Large intestine (tissue), 12 donors: Measurements from ENCODE around the gene WDR11. TPM values are rescaled to one million over a fixed set of nuclear protein-coding genes. Genes with fewer than 3 reads are reported as not detected.
A peak's percentile ranks its signal among the peaks of the same experiment; 100 is the strongest.

Source experiments
- DNase-seq, 2 donors: peaks; one replicate each; pipeline versions ENCODE4 v3.0.0 to v3.0.0-alpha.2; 2013
- H3K27ac ChIP-seq: one replicate; pipeline ENCODE4 v1.5.1; 2013; ENCODE audit warnings: low read length
- H3K27me3 ChIP-seq: 2 replicates; pipeline ENCODE4 v1.6.1; 2013; ENCODE audit warnings: low read length; ENCODE audit not compliant: control insufficient read depth, insufficient read depth
- H3K36me3 ChIP-seq: 2 replicates; pipeline ENCODE4 v1.6.1; 2013; ENCODE audit warnings: low read length; ENCODE audit not compliant: control insufficient read depth, insufficient read depth
- H3K4me1 ChIP-seq: one replicate; pipeline ENCODE4 v1.6.1; 2013; ENCODE audit warnings: low read length; ENCODE audit not compliant: control insufficient read depth, insufficient read depth
- H3K4me3 ChIP-seq: one replicate; pipeline ENCODE4 v1.5.1; 2013; ENCODE audit warnings: low read length
- H3K9me3 ChIP-seq: one replicate; pipeline ENCODE4 v1.6.1; 2013; ENCODE audit warnings: mild to moderate bottlenecking, low read depth, low read length, moderate library complexity; ENCODE audit not compliant: control insufficient read depth
- WGBS: methylation state at CpG from one replicate; pipeline ENCODE4 v1.1.5; 2013; ENCODE audit warnings: low lambda C conversion rate; ENCODE audit not compliant: insufficient coverage; 5-methylcytosine and 5-hydroxymethylcytosine counted together
- long read RNA-seq, 11 donors: transcript quantifications; one replicate each; lab custom pipeline, GENCODE V29; 2026
- polyA plus RNA-seq: library from polyadenylated mRNA; unstranded; fragments of 120-200 nt; gene quantifications from one replicate; pipeline ENCODE4 v1.2.1, GENCODE V29; 2013

WDR11 gene
- polyA plus RNA-seq = 60.5 TPM
- long read RNA-seq, donor 1, full-length matches to known transcripts = 9 of 9 reads
- long read RNA-seq, donor 1, partial matches to known transcripts = 0 of 9 reads
- long read RNA-seq, donor 1, other reads (novel, unspliced or antisense) = 0 of 9 reads
- long read RNA-seq, donor 2, transcript WDR11-210 (1 exons, 2,229 nt) = major isoform, 10 of 11 reads
- long read RNA-seq, donor 2, partial matches to known transcripts = 0 of 11 reads
- long read RNA-seq, donor 2, other reads (novel, unspliced or antisense) = 0 of 11 reads
- long read RNA-seq, donor 3 = 0 reads
- long read RNA-seq, donor 4, partial matches to known transcripts = 0 of 2 reads
- long read RNA-seq, donor 4, other reads (novel, unspliced or antisense) = 0 of 2 reads
- long read RNA-seq, donor 5, partial matches to known transcripts = 0 of 3 reads
- long read RNA-seq, donor 5, other reads (novel, unspliced or antisense) = 0 of 3 reads
- long read RNA-seq, donor 6, full-length matches to known transcripts = 14 of 14 reads
- long read RNA-seq, donor 6, partial matches to known transcripts = 0 of 14 reads
- long read RNA-seq, donor 6, other reads (novel, unspliced or antisense) = 0 of 14 reads
- long read RNA-seq, donor 7, transcript WDR11-210 (1 exons, 2,229 nt) = major isoform, 8 of 8 reads
- long read RNA-seq, donor 7, partial matches to known transcripts = 0 of 8 reads
- long read RNA-seq, donor 7, other reads (novel, unspliced or antisense) = 0 of 8 reads
- long read RNA-seq, donor 8, full-length matches to known transcripts = 18 of 18 reads
- long read RNA-seq, donor 8, partial matches to known transcripts = 0 of 18 reads
- long read RNA-seq, donor 8, other reads (novel, unspliced or antisense) = 0 of 18 reads
- long read RNA-seq, donor 9, full-length matches to known transcripts = 14 of 14 reads
- long read RNA-seq, donor 9, partial matches to known transcripts = 0 of 14 reads
- long read RNA-seq, donor 9, other reads (novel, unspliced or antisense) = 0 of 14 reads
- long read RNA-seq, donor 10, full-length matches to known transcripts = 30 of 30 reads
- long read RNA-seq, donor 10, partial matches to known transcripts = 0 of 30 reads
- long read RNA-seq, donor 10, other reads (novel, unspliced or antisense) = 0 of 30 reads
- long read RNA-seq, donor 11, full-length matches to known transcripts = 10 of 10 reads
- long read RNA-seq, donor 11, partial matches to known transcripts = 0 of 10 reads
- long read RNA-seq, donor 11, other reads (novel, unspliced or antisense) = 0 of 10 reads

- Histone ChIP-seq H3K27me3 (no peaks in the 10 kb centered on the region), H3K9me3 (no peaks in the 10 kb centered on the region), H3K27ac (peak within 1 kb of the TSS; percentile 56), H3K36me3 (peaks cover 5% of the 10 kb centered on the region), H3K4me1 (peaks cover 6% of the 10 kb centered on the region), H3K4me3 (peak within 1 kb of the TSS; percentile 57)
- peak; percentile 86 to 93 for DNase-seq
- 6% methylated on average over 5 of the region's 45 CpGs for WGBS
Measured at GRCh38 chr10:120850911-120851865, at the start of gene WDR11. Gene WDR11 (plus strand): TSS chr10:120851362. CDS start chr10:120851421, 59 bp downstream.

GRCh38 chr10:120802935-120803334 lies 48.2 kb upstream of the WDR11 start:
- Histone ChIP-seq H3K9me3 (peaks cover 2% of the 10 kb centered on the region), H3K27ac (no peak overlapping the region), H3K27me3 (no peaks in the 10 kb centered on the region), H3K4me3 (no peak overlapping the region), H3K36me3 (no peaks in the 10 kb centered on the region), H3K4me1 (no peaks in the 10 kb centered on the region)
- no peak for DNase-seq
- WGBS = no CpG with 5 or more reads among the region's 3 CpGs

DNA sequence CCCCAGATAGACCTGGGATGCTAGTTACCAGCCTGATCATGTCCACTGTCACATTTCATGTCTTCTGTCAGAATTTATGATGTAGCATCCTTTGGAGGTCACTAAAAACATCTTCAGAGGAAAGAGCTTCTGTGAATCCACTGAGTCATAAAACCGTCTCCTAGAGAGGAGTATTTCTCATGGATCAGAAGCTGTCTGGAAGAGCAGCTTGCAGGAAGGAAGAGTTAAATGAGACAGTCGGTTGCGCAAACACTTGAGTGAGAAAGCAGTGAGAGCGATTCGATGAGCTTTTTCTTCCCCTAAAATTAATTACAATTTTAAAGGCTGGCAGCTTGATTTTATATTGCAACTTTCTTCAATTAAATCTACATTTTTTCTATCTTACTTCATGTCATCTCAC lies 47.2 kb upstream of the WDR11 start:
- Histone ChIP-seq H3K27ac (no peak overlapping the region), H3K27me3 (no peaks in the 10 kb centered on the region), H3K9me3 (no peaks in the 10 kb centered on the region), H3K4me3 (no peak overlapping the region), H3K36me3 (no peaks in the 10 kb centered on the region), H3K4me1 (no peaks in the 10 kb centered on the region)
- no peak for DNase-seq
- whole genome bisulfite sequencing = 90% methylated on average over 2 of the region's 5 CpGs

DNA sequence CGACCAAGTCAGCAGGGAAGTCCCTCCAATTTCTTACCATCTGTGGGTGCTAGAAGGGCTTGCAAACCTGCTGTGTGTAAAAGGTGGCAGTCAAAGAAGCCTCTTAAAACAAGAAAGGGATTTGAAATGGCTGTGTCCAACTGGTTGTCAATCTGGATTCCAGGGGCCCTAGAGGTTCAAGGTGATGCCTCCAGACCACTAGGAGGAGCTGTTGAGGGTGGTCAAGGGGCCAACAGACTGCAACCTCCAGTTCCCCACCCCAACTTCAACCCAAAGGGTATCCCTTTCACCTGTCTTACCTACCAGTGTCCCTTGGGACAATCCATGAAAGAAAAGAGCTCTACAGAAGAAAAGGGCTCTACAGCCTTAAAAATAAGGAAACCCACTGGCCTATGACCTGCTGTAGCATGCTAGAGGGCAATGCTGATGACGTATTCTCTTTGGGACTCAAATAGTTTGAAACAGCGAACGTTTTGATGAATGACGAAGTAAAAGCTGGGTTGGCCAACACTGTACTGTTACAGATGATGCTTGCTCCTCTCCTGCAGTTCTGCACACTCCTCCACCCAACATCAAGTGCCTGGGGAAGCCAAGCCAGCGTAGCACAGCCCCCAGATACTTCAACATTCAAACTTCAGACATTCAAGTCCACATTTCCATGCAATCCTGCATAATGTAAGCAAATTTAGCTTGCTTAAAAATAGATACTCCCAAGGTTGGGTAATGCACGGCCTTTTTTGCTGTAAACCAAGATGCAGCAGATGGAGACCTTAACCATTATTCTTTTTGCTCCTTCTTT lies 45.9 kb upstream of the WDR11 start:
- no CpG with 5 or more reads among the region's 7 CpGs for WGBS
- no peak overlapping the region for H3K27ac ChIP-seq
- no peaks in the 10 kb centered on the region for H3K4me1 ChIP-seq
- peaks cover 1% of the 10 kb centered on the region for H3K27me3 ChIP-seq
- no peak overlapping the region for H3K4me3 ChIP-seq
- no peaks in the 10 kb centered on the region for H3K36me3 ChIP-seq
- H3K9me3 ChIP-seq = no peaks in the 10 kb centered on the region
- DNase-seq = no peak

DNA sequence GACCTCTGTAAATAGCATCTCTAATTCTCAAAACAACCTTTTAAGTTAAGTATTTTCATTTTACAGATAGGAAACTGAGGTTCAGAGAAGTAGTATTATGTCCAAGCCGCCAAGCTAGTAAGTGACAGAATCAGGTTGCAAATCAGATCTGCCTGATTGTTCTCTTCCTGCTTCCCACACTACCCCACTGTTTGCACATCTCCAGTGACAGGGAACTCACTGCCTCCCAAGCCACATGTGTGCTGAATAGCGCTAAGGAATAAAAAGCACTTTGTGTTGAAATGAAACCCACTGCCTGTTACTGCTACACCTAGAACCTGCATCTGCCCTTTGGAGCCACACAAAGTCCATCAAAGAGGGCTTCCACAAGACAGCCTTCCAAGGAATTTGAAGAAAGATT lies 45.1 kb upstream of the WDR11 start:
- WGBS = 100% methylated on average over 1 of the region's 2 CpGs
- H3K4me3 ChIP-seq = no peak overlapping the region

DNA sequence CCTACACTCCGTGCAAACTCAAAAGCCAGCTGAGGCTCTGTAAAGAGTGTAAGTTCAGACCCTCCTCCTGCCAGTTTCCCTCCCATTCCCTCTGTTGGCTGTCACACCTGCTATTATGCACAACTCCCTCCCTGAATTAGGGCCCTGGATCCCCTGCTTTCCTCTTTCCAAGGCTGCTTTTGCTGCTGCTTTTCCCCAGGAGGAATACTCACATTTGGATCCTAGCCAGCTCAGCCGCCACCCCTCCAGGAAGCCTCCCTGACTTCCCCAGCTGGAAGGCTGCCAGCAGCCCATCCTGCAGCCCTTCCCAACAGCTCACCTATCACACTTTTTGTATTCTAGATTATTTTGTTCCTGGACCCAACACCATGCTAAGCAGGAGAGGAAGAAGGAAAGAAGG lies 40.9 kb upstream of the WDR11 start:
- Histone ChIP-seq H3K4me1 (no peaks in the 10 kb centered on the region), H3K27ac (no peak overlapping the region), H3K4me3 (no peak overlapping the region), H3K9me3 (no peaks in the 10 kb centered on the region), H3K27me3 (peaks cover 12% of the 10 kb centered on the region), H3K36me3 (no peaks in the 10 kb centered on the region)
- DNase-seq = no peak
- WGBS = no CpG with 5 or more reads among the region's 2 CpGs

More for the DNA sequence above, 45.1 kb upstream of the WDR11 start:
- H3K27ac ChIP-seq = no peak overlapping the region
- no peaks in the 10 kb centered on the region for H3K4me1 ChIP-seq
- no peaks in the 10 kb centered on the region for H3K9me3 ChIP-seq
- no peak for DNase-seq
- peaks cover 10% of the 10 kb centered on the region for H3K27me3 ChIP-seq
- no peaks in the 10 kb centered on the region for H3K36me3 ChIP-seq

- no peaks in the 10 kb centered on the region for H3K36me3 ChIP-seq
- no peaks in the 10 kb centered on the region for H3K9me3 ChIP-seq
- no CpG with 5 or more reads among the region's 6 CpGs for WGBS
- H3K27me3 ChIP-seq = peaks cover 15% of the 10 kb centered on the region
- H3K4me1 ChIP-seq = no peaks in the 10 kb centered on the region
- no peak overlapping the region for H3K27ac ChIP-seq
- no peak overlapping the region for H3K4me3 ChIP-seq
- no peak for DNase-seq
Measured at GRCh38 chr10:120813085-120813484, 38.1 kb upstream of the WDR11 start.

DNA sequence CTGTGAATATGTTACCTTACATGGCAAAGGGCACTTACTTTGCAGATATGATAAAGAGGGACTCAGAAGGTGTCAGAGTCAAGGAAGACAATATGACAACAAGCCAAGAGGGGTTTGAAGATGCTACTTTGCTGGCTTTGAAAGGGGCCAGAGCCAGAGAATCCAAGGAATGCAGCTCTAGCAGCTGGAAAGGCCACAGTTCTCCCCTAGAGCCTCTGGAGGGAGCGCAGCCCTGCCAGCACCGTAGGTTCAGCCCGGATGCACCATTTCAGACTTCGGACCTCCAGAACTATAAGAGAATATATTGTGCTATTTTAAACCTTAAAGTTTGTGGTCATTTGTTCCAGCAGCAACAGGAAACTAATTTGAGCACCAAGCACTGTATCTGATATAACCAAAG lies 32.9 kb upstream of the WDR11 start:
- DNase-seq = no peak
- H3K36me3 ChIP-seq = no peaks in the 10 kb centered on the region
- peaks cover 5% of the 10 kb centered on the region for H3K27me3 ChIP-seq
- no peaks in the 10 kb centered on the region for H3K9me3 ChIP-seq
- H3K27ac ChIP-seq = no peak overlapping the region
- H3K4me1 ChIP-seq = no peaks in the 10 kb centered on the region
- no peak overlapping the region for H3K4me3 ChIP-seq
- no CpG with 5 or more reads among the region's 4 CpGs for WGBS

GRCh38 chr10:120819366-120819765 lies 31.8 kb upstream of the WDR11 start:
- Histone ChIP-seq H3K4me3 (no peak overlapping the region), H3K27ac (no peak overlapping the region), H3K36me3 (no peaks in the 10 kb centered on the region), H3K4me1 (no peaks in the 10 kb centered on the region), H3K27me3 (peaks cover 5% of the 10 kb centered on the region), H3K9me3 (no peaks in the 10 kb centered on the region)
- DNase-seq = no peak
- WGBS = no CpG with 5 or more reads among the region's 6 CpGs
